ENCODE results near the gene AGK.
"Not testable (repeated sequence)": the region's sequence is repeated elsewhere in the genome, so short reads cannot be mapped to it uniquely, and the experiment has no call there.

The AGK gene

DNA sequence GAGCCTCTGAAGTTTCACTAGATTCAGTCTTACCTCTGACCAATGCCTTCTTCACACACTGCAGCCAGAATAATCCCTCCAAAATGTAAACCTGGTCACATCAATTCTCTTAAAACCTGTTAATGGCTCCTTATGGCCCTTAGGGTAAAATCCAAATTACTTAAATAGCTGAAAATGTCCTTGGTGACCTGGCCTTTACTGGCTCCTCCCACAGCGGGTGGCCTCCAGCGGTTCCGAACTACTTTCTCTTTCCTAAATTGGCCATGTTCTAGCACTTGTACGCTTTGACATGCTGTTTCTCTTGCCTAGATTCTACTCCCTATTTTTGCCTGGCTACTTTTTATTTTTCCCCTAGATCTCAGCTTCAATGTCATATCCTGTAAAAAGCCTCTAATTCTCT is 36.1 kb downstream of the AGK start:
- no peak for DNase-seq

DNA sequence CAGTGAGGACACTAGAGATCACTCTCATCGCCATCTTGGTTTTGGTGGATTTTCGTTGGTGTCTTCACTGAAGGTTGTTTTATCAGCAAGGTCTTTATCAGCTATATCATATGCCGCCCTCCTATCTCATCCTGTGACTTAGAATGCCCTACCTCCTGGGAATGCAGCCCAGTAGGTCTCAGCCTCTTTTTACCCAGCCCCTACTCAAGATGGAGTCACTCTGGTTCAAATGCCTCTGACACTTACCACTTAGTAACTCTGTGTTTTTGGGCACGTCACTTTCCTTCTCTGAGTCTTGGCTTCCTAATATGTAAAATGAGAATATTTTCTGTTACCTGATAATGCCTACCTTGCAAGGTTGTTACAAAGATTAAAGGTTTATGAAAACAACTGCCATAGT is 37.7 kb downstream of the AGK start:
- DNase-seq = no peak

DNA sequence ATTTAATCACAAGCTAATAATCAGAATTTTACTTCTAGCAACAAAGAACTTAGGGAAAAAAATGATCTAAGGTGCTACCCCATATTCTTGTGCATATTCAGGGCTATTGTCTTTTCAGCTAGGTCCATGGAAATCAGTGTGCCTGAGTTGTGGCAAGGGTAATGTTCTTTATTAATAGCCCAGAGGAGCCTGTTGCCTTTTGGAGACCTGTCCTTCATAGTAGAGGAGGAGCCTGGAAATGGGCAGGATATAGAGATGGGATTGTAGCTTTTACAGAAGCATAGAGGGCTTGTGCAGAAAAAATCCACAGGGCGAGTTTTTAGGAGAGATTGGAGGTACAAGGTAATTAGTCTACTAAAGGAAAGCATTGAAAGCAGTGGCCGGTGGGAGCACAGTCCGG is 38.9 kb downstream of the AGK start:
- no peak for DNase-seq

DNA sequence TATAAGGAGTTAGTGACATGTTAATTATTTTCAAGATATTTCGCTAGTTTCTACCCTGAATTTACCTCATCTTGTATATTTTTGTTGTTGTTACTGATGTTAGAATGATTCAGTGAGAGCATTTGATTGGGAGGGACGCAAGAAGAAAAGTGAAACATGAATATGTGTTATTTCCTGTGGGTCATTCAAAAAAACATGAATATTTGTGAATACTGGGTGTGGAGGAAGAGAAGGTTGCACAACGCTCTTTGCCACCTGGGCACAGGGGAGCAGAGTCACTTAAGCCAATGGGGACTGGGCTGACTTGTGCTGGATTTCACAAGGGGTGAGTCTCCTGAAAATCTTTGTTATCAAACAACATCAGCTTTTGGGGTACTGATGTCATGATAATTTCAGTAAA is 39.5 kb downstream of the AGK start:
- DNase-seq = no peak

DNA sequence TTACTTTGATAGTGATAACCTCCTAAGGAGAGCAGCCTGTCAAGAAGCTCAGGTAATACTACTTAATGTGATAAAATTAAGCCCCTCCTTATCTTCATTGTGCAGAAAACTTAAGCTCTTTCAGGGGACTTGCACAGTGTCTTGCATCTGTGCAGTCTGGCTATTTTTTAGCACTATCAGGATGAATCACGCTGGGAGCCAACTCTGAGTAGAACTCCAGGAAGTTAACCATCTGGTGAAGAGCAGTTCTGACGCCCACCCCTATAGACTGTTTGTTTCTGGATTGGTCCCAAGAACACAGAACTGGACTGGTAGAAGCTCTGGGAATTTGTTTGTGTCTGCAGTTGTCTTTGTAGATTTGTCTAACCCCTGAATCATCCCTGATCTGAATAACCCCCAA is 41.9 kb downstream of the AGK start:
- DNase-seq = no peak

DNA sequence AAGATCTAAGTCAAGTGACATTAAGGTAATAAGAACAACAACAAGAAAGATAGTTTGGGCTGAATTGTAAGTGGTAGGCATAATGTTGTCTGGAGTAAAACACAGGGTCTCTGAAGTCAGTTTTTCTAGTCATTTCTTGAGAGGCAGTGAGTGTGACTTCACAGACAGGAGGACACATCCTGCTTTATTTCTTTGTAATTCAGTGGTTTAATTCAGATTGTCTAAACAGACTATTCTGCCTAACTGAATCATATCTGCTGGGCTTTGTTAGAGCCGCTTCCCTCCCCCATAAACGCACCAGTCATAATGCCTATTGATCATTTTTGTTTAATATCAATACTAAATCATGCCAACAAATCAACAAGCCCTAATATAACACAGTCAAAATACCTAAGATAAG is 46.8 kb downstream of the AGK start:
- no peak for DNase-seq

DNA sequence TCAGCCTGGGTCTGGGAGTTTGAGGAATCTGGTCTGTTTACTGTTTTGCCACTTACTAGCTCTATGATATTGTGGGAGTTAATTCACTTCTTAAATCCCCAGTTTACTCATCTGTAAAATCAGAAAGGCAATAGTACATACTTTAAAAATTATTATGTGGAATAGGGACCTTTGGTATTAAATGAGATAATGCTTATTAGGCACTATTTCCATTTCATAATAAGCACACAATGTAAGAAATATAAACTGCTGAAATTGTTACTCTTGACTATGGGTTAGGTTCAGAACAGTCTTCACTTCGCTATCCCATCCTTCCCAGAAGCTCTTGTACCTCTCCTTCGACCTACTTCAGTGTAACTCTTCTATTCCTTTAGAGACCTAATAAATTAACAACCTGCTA is 47.2 kb downstream of the AGK start:
- DNase-seq = no peak

DNA sequence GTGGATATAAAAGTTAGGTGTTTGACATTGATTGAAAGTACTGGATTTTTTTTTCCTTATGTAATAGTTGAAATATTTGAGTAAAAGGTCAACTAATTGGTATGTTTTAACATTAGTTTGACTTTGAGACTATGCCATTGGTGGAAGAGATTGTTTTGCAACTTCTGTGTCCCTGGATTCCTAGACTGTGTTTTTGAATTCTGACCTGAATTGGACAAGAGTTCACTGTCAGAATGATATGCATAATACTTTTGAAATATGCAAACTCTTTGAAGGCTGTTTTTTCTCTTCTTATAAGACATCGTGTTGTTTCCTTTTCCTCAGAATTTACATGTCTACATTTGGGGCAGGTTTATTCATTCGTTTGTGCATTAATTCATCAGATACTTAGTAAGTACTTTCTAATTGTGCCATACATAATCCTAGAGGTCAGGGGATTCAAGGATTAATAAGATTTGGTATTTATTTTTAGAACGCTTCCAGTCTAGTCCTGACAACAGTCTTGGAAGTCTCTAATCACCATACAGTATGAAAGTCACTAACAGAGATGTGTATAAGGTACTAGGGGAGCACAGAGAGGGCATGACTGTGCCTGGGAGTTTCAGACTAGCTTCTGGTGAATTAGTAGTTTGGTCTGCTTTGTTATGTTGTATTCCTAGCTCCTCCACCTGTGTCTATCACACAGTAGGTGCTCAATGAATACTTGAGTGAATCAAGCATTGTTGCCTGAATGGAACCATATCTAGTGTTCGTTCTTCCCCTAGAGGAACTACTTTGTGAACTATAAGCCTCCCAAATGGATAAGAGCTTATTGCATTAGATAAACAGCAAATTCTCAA is 49.2 kb downstream of the AGK start:
- no peak for DNase-seq

DNA sequence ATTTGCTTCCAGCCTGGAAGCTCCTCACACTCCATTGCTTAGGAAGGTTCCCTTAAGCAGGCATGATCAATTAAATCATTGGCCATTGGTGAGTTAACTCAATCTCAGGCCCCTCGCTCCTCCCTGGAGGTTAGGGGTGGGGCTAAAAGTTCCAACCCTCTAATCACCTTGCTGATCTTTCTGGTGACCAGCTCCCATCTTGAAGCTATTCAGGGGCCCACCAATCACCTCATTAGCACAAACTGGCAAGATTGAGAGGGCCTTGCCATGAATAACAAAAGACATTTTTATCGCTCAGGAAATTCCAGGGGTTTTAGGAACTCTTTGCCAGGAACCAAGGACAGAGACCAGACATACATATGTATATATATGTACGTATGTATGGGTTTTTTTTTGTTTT is 58.4 kb downstream of the AGK start:
- DNase-seq = no peak

DNA sequence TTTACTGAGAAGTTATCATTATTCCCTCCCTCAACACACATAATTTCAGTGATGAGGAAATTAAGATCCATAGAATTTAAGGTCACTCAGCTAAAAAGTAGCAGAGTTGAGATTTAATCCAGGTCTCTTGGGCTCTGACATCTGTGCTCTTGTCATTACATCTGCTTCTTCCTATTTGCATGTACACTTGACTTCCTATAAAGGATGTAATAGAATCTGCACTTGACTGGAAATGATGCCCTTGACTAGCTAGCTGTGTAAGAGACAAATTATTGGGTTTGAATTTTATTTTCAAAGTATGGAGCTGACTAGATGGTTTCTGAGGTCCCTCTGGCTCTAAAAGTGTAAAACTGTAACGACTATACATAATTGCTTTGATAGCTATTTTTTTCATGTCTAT is 59.5 kb downstream of the AGK start:
- DNase-seq = no peak

DNA sequence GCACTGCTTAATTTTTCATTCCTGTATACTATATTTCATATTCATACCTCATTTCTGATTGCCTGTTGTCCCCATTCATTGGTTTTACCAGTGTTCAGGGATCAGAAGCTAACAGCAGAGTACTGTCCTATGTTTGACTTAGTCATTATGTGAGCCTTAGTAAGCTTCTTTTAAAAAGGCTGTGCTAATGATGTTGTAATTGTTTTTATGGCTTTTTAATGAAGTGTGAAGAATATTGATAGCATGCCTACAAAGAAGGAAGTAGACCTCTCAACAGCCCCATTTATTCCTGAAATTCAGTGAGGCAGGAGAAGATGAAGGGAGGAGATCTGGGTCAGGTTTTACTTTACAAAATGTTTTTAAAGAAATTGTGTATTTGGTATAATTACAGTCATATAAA is 61.7 kb downstream of the AGK start:
- no peak for DNase-seq

DNA sequence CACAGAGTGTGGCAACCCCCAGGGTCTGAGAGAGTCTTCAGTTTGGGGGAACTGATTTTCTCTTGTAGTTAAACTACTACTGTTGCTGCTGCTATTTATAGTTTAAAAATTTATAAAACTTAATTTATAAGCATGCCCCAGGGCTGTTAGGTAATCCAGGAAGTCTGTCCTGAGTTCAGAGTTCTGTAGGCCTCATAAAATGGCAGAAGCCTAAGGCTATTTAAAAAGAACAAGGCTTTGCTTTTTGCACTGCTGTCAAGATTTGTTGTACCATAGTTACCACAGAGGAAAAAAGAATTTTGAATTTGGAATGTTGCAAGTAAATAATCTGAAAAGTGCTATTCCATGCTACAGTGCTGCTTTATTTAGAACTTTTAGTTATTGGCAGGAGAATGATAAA is 66.1 kb downstream of the AGK start:
- DNase-seq = no peak

DNA sequence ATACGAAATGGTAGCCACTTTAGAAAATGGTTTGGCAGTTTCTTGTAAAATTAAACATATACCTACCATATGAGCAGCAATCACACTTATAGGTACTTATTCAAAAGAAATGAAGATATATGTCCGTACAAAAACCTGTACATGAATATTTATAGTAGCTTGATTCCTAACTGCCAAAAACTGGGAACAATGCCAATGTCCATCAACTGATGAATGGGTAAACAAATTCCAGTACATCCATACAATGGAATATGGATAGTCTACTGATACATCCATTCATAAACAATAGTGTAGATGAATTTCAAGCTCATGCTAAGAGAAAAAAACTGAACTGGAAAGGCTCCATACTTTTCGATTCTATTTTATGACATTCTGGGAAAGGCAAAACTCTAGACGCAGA is 68.5 kb downstream of the AGK start:
- DNase-seq = no peak

DNA sequence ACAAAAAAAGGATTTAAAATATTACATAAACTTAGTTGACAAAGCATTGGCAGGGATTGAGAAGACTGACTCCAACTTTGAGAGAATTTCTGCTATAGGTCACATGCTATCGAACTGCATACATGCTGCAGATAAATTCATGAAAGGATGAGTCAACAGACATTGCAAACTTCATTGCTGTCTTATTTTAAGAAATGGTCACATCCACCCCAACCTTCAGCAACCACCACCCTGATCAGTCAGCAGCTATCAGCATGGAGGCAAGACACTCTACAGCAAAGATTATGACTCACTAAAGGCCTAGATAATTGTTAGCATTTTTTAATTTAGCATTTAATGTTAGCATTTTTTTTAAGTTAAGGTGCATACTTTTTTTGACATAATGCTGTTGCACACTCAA is 73.6 kb downstream of the AGK start:
- no peak for DNase-seq

DNA sequence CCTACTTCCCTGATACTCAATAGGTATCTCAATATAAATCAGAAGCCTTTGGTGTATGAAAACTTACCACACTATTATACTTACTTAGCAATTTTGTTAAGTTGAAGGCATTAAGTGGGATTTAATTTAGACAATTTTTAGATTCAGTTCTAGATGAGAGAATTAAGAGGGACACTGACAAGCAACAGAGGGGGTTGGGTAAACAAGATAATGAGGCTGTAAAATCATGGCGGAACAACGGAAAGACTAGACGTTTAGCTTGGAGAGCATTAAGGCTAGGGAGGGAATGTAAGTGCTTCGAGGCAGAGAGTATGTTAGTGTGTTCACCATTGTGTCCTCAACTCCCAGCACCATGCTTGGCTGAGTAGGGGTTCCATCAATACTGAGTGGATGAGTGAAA is 79.4 kb downstream of the AGK start:
- DNase-seq = no peak

DNA sequence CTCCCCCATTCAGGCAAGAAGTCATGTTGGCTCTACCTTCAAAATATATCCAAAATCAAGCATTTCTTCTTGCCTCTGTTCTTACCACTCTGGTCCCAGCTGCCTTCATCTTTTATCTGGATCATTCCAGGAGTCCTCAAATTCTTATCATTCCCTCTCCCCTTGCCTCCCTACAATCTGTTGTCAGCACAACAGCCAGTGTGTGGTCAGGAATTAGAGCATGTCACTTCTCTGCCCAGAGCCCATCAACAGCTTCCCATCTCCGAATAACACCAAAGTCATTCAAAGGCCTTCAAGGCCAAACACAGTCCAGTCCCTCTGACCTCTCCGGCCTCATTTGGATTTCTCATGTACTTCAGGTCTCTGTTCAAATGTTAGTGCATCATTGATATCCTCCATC is 80.3 kb downstream of the AGK start:
- DNase-seq = no peak

DNA sequence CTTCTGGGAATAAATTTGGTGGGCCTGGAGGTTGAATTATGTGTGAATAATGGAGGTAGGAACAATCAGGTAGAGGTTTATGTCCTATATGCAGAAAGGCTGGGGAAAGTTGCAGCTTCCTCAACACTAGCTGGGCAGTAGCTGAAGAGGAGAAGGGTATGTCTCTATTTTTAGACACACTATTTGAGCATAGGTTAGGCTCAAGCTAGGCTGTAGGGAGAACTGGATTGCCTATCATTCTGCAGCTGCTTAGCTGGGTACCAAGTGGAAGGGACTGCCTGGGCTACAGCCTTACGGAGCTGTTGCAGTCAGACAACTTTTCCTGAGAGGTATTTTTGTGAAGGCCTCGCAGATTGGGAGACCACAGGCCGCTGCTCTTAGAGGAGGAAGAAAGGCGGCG is 82.9 kb downstream of the AGK start:
- DNase-seq = no peak

DNA sequence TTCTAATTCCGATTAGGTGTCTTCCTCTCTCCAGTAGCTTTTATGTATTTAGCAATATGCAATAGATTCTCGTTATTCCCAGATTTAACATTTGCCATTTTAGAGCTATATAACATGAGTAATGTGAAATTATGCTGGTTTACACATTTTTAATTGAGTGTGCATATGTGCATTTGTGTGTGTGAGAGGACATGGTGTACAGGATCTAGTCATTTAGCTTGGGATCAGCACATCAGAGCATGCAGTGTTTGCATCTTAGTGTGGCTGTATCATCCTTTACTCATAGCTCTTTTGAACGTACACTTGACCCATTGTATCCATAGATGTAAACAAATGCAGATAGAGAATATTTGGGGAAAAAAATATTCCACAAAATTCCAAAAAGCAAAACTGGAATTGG is 84.8 kb downstream of the AGK start:
- DNase-seq = no peak

DNA sequence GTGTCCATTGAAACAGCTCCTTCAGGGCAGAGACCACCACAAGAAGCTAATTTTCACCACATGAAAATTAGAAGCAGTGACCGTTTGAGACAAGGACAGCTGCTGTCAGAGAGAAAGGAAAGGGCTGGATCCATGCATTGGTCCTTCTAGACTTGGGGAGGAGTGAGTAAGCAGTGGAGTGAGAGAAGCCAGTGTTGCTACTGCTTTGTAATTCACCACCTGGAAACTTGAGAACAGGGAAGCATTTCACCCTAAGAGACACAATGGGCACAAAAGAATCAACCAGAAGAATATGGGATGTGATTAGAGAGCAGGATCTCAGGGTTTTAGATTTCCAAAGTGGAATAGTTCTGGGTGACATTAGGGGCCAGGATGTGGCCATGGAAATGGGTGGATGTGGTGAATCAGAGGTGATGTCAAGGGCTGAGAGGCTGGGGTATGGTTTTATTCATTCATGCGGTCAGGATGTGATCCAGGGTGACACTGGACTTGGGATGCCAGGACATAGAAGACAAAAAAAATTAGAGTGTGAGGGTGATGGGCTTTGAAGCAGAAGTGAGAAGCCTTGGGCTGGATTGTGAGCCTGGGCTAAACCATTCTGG is 89.1 kb downstream of the AGK start:
- DNase-seq = no peak

DNA sequence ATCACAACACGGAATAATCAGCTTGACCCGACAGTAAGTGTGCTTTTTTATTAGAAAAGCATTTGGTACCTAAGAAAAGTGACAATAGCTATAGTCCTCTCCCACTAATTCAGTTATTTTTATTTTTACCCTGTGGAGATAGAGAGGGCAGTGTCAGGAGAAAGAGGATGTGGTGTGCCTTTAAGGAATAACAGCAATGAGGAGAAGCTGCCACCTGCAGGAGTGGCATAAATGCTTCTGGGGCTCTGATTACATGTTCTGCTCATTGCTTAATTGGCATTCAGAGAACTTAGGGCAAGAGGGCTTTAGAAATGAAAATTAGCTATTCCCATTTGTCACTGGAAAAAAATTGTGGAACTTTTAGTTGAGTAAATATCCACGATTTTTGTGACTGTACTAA is 90.7 kb downstream of the AGK start:
- no peak for DNase-seq

DNA sequence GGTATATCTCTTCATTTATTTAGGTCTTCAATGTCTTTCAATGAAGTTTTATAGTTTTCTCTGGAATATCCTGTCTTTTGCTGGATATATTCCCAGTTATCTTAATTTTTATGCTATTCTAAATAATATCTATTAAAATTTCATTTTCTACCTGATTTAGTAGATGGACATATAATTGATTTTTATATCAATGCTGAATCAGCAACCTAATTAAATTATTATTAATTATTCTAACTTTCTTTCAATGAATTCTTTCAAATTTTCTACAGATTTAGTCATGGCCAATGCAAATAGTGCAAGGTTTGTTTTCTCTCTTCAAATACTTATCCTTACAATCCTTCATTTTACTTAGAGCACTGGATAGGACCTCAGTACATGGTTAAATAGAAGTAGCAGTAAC is 94.0 kb downstream of the AGK start:
- no peak for DNase-seq

DNA sequence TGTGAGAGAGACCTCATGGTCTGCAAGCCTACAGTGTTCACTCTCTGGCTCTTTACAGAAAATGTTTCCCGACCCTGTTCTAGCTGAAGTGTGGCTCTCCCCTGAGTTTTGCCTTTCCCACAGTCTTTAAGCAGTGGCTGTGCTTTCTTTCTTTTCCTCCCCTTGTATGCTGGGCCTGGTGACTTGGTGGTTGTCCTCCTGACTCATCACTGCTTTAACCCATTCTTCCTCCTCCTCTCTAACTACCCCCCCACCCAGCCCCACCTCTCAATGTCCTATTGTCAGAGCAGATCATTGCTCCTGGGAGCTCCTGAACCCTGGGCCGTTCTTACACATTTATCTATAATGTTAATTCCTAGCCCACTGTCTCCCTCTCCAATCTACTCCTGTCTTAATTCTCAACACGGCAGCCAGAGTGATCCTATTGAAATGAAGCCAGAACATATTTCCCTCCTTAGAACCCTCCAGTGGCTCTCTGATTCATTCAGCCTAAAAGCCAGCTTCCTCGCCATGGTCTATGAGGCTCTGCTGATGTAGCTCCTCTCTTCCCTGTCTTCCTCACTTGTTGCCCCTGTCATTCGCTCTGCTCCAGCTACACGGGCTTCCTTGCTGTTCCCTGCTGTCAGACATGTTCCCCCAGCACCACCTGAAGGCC is 95.7 kb downstream of the AGK start:
- DNase-seq = no peak

DNA sequence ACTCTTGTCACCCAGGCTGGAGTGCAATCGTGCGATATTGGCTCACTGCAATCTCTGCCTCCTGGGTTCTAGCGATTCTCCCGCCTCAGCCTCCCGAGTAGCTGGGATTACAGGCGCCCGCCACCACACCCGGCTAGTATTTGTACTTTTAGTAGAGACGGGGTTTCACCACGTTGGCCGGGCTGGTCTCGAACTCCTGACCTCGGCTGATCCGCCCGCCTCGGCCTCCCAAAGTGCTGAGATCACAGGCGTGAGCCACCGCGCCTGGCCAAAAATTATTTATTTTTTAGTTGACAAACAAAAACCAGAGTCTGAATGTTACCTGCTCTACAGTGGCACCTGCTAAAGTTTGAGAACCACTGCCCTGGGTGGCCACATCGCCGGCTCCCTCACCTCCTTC is 96.5 kb downstream of the AGK start:
- DNase-seq = not testable (repeated sequence)

DNA sequence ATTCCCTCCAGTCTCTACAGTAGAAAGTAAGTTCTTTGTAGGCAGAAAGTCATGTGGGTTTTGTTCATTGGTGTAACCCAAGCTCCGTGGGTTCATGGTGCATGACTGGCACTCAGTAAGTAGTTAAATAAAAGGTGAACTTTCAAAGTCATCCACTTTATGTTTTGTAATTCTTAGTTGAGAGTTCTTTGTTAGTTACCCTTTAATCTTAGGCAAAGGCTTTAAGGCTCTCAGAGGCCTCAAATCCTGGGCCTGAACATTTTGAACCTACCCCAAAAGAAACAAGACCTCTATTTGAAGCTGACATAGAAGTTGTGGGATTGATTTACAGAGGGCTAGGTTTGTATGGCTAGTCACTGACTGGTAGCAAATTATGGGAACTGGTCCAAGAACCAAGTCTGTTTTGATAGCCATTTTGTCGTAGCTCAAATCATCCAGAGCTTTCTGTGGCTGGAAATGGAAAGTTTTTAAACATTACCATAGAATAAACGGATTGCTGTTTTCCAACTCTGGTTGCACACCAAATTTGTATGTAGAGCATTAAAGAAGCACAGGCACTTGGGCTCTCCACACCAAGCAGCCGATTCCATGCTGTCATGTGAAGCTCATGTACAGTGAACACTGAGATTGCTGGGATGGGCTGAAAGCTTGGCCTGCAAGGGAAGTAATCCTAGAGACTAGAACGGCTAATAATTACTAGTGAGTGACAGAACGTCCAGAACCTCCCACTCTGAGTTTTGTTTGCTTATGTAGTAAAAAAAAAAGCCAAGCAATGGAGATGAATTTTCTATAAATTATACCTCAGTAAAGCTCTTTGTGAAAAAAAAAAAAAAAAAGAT is 97.3 kb downstream of the AGK start:
- DNase-seq = no peak

All from suppressor macrophage treated with lipopolysaccharide for 4 hours (primary cell).